HAP-1 (cell line): ENCODE measurements around the gene TBC1D23.
A peak's percentile ranks its signal among the peaks of the same experiment; 100 is the strongest.
"Not testable (repeated sequence)": the region's sequence is repeated elsewhere in the genome, so short reads cannot be mapped to it uniquely, and the experiment has no call there.

Experiments used
- DNase-seq, 2 experiments: peaks; one replicate each; pipeline ENCODE4 v3.0.0-alpha.2; 2016 to 2020; ENCODE audit warnings: low spot score in 2 of 2
- H3K27me3 ChIP-seq: fragments of 250-450 bp; sonication (Bioruptor Pico); 2 replicates; pipeline ENCODE4 v1.5.1; 2020; ENCODE audit warnings: low read depth, mild to moderate bottlenecking, moderate library complexity
- H3K36me3 ChIP-seq: fragments of 250-450 bp; sonication (Bioruptor Pico); replicated peaks from 2 replicates; pipeline ENCODE4 v1.5.1; 2020; ENCODE audit warnings: mild to moderate bottlenecking
- H3K4me1 ChIP-seq: fragments of 250-450 bp; sonication (Bioruptor Pico); 2 replicates; pipeline ENCODE4 v1.5.1; 2020; ENCODE audit warnings: mild to moderate bottlenecking
- H3K4me3 ChIP-seq: fragments of 250-450 bp; sonication (Bioruptor Pico); 2 replicates; pipeline ENCODE4 v1.5.1; 2020; ENCODE audit warnings: mild to moderate bottlenecking, moderate library complexity
- H3K9me3 ChIP-seq: fragments of 250-450 bp; sonication (Bioruptor Pico); 2 replicates; pipeline ENCODE4 v1.5.1; 2020; ENCODE audit warnings: mild to moderate bottlenecking, moderate library complexity
- in situ Hi-C: fragments of 300-500 bp; cut with MboI; formaldehyde crosslinking; loops from 3 replicates; pipeline ENCODE4 v1.14.3; 2020; ENCODE audit warnings: low sequenced_read_pairs, inconsistent platforms, mixed read lengths

TBC1D23 gene

GRCh38 chr3:100263583-100263982, 2.8 kb downstream of the TBC1D23 start:
- no peak for DNase-seq
- in situ Hi-C loops, result no loop called here
- H3K4me3 ChIP-seq, result no peak overlapping the region
- peaks cover 3% of the 10 kb centered on the region; the same call in 1 of the 2 replicates for H3K36me3 ChIP-seq
- no peaks in the 10 kb centered on the region for H3K9me3 ChIP-seq
- H3K27me3 ChIP-seq, result no peaks in the 10 kb centered on the region
- peaks cover 29% of the 10 kb centered on the region for H3K4me1 ChIP-seq

DNA sequence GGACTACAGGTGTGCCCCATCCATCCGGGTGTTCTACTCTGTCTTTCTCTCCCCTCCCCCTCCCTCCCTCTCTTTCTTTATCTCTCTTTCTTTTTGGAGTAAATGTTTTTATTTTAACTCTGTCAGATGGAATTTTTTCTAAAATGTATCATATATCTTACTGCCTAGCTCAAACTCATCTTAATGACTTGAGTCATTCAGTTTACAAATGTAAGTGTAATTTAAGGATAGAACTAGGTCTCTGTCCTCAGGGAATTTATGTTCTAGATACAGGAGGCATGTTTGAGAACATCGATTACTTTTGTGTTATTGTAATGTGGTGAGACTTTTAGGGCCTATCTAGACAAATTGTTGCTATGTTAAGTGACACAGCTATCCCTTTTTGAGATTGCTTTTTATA, 3.5 kb downstream of the TBC1D23 start:
- H3K4me1 ChIP-seq, result peaks cover 31% of the 10 kb centered on the region
- H3K27me3 ChIP-seq, result no peaks in the 10 kb centered on the region
- DNase-seq, result no peak
- H3K36me3 ChIP-seq, result peaks cover 3% of the 10 kb centered on the region; the same call in 1 of the 2 replicates
- in situ Hi-C loops, result no loop called here
- H3K9me3 ChIP-seq, result no peaks in the 10 kb centered on the region
- H3K4me3 ChIP-seq, result no peak overlapping the region

DNA sequence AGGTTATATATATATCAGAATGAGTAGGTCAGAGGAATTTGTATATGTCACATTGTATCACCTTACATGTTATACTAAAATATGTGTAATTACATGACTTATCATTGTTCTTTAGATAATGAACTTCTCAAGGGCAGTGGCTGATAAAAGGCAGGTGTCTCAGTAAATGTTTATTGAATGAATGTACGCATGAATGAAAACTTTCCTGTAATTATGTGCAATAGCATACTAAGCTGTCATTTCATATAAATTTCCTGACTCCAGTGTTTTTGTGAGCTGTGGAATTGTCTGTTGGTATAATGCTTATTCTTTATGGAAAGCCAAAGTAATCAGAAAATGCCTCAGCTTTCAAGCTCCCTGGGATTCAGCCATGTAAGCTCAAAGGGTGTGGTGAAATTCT, 4.2 kb downstream of the TBC1D23 start:
- H3K4me1 ChIP-seq, result peaks cover 39% of the 10 kb centered on the region
- in situ Hi-C loops, result no loop called here
- H3K9me3 ChIP-seq, result no peaks in the 10 kb centered on the region

DNA sequence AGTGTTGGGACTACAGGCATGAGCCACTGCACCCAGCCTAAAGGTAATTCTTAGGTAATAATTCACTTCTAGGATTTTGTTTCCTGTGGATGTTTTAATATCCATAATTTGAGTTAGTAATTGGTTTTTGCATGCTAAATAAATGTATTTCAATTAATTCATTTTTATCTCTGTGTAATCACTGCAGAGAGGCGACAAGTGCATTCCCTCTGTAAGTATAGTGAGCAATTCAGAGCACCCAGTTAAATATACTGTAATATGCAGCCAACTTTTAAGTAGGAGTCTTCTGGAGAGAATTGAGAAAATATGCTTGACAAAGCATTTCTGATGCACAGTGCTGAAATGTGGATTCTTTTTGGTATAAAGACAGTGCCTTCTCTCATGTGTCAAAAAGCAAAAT, 5.7 kb downstream of the TBC1D23 start:
- in situ Hi-C loops, result no loop called here
- Histone ChIP-seq H3K4me1 (peaks cover 46% of the 10 kb centered on the region), H3K9me3 (no peaks in the 10 kb centered on the region), H3K27me3 (no peaks in the 10 kb centered on the region), H3K4me3 (no peak overlapping the region), H3K36me3 (no peaks in the 10 kb centered on the region)
- DNase-seq, result no peak

More for the DNA sequence above, 4.2 kb downstream of the TBC1D23 start:
- no peak for DNase-seq
- peaks cover 3% of the 10 kb centered on the region; the same call in 1 of the 2 replicates for H3K36me3 ChIP-seq
- H3K4me3 ChIP-seq, result no peak overlapping the region
- H3K27me3 ChIP-seq, result no peaks in the 10 kb centered on the region

- in situ Hi-C loops, result no loop called here
- H3K4me1 ChIP-seq, result peaks cover 55% of the 10 kb centered on the region
Observed at GRCh38 chr3:100268156-100268555, 7.4 kb downstream of the TBC1D23 start.

GRCh38 chr3:100269001-100269400, 8.2 kb downstream of the TBC1D23 start:
- Histone ChIP-seq H3K36me3 (no peaks in the 10 kb centered on the region), H3K4me3 (no peak overlapping the region), H3K27me3 (no peaks in the 10 kb centered on the region), H3K9me3 (no peaks in the 10 kb centered on the region), H3K4me1 (peaks cover 55% of the 10 kb centered on the region)
- no peak for DNase-seq
- in situ Hi-C loops, result no loop called here

More at GRCh38 chr3:100268156-100268555, 7.4 kb downstream of the TBC1D23 start:
- DNase-seq, result no peak
- Histone ChIP-seq H3K36me3 (no peaks in the 10 kb centered on the region), H3K27me3 (no peaks in the 10 kb centered on the region), H3K4me3 (no peak overlapping the region), H3K9me3 (no peaks in the 10 kb centered on the region)

GRCh38 chr3:100269410-100270214, 8.8 kb downstream of the TBC1D23 start:
- Histone ChIP-seq H3K27me3 (no peaks in the 10 kb centered on the region), H3K4me1 (peaks cover 53% of the 10 kb centered on the region), H3K36me3 (no peaks in the 10 kb centered on the region), H3K4me3 (no peak overlapping the region), H3K9me3 (no peaks in the 10 kb centered on the region)
- in situ Hi-C loops, result no loop called here
- peak; percentile 33 to 62 for DNase-seq

- Histone ChIP-seq H3K4me3 (no peak overlapping the region), H3K36me3 (no peaks in the 10 kb centered on the region), H3K9me3 (no peaks in the 10 kb centered on the region), H3K27me3 (no peaks in the 10 kb centered on the region), H3K4me1 (peaks cover 47% of the 10 kb centered on the region)
- no peak for DNase-seq
- in situ Hi-C loops, result no loop called here
Observed at GRCh38 chr3:100270215-100270583, 9.4 kb downstream of the TBC1D23 start.

GRCh38 chr3:100271522-100271921, 10.7 kb downstream of the TBC1D23 start:
- DNase-seq, result no peak
- Histone ChIP-seq H3K27me3 (no peaks in the 10 kb centered on the region), H3K9me3 (no peaks in the 10 kb centered on the region), H3K4me3 (no peak overlapping the region), H3K4me1 (peaks cover 47% of the 10 kb centered on the region), H3K36me3 (no peaks in the 10 kb centered on the region)
- in situ Hi-C loops, result no loop called here

GRCh38 chr3:100272797-100273611, 12.2 kb downstream of the TBC1D23 start:
- H3K9me3 ChIP-seq, in situ Hi-C loops, H3K36me3 ChIP-seq, H3K4me3 ChIP-seq, H3K27me3 ChIP-seq: not testable (repeated sequence)
- DNase-seq, result peak; percentile 49 to 67
- H3K4me1 ChIP-seq, result peaks cover 58% of the 10 kb centered on the region

- H3K27me3 ChIP-seq, result no peaks in the 10 kb centered on the region
- in situ Hi-C loops, result no loop called here
- H3K9me3 ChIP-seq, result no peaks in the 10 kb centered on the region
- no peaks in the 10 kb centered on the region for H3K36me3 ChIP-seq
- peaks cover 56% of the 10 kb centered on the region for H3K4me1 ChIP-seq
- no peak overlapping the region for H3K4me3 ChIP-seq
- no peak for DNase-seq
Observed at GRCh38 chr3:100274361-100274760, 13.6 kb downstream of the TBC1D23 start.

DNA sequence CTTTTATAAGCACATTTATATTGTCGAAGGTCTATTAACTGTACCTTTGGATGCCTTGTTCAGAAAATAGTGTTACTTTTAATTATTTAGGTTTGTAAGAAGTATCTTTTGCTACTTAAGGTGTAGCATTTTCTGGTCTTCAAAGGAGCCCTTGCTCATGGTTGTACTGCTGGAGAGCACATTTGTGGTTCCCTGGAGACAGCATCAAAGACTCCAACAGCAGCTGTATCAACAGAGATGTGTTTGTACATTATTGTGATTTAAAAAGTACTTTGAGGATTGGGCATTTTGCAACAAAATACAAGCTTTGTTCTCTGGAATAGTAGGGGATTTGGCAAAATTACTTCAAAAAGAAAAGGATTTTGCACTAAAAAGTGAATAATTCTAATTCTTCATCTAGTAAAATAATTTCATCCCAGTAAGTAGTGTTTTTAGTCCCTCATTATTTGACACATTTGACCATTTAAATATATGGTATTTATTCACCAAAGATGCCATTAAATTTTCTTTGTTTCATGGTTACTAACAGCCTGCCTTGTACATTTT, 16.5 kb downstream of the TBC1D23 start:
- peak; percentile 79 to 95 for DNase-seq
- in situ Hi-C loops, result no loop called here
- Histone ChIP-seq H3K27me3 (no peaks in the 10 kb centered on the region), H3K4me1 (peaks cover 30% of the 10 kb centered on the region), H3K4me3 (no peak overlapping the region), H3K36me3 (peaks cover 2% of the 10 kb centered on the region; the same call in 1 of the 2 replicates), H3K9me3 (no peaks in the 10 kb centered on the region)

- peaks cover 5% of the 10 kb centered on the region for H3K36me3 ChIP-seq
- H3K4me1 ChIP-seq, result peaks cover 19% of the 10 kb centered on the region
- H3K27me3 ChIP-seq, result no peaks in the 10 kb centered on the region
- H3K4me3 ChIP-seq, result no peak overlapping the region
- in situ Hi-C loops, result no loop called here
- no peaks in the 10 kb centered on the region for H3K9me3 ChIP-seq
- DNase-seq, result no peak
Observed at GRCh38 chr3:100278910-100279309, 18.1 kb downstream of the TBC1D23 start.
